ENCODE measurements around the gene CRACR2A. TPM values are rescaled to one million over a fixed set of nuclear protein-coding genes. Genes with fewer than 3 reads are reported as not detected.

CRACR2A gene
- total RNA-seq, 2 donors from 2014 or later, result 50.3 to 54.8 TPM

DNA sequence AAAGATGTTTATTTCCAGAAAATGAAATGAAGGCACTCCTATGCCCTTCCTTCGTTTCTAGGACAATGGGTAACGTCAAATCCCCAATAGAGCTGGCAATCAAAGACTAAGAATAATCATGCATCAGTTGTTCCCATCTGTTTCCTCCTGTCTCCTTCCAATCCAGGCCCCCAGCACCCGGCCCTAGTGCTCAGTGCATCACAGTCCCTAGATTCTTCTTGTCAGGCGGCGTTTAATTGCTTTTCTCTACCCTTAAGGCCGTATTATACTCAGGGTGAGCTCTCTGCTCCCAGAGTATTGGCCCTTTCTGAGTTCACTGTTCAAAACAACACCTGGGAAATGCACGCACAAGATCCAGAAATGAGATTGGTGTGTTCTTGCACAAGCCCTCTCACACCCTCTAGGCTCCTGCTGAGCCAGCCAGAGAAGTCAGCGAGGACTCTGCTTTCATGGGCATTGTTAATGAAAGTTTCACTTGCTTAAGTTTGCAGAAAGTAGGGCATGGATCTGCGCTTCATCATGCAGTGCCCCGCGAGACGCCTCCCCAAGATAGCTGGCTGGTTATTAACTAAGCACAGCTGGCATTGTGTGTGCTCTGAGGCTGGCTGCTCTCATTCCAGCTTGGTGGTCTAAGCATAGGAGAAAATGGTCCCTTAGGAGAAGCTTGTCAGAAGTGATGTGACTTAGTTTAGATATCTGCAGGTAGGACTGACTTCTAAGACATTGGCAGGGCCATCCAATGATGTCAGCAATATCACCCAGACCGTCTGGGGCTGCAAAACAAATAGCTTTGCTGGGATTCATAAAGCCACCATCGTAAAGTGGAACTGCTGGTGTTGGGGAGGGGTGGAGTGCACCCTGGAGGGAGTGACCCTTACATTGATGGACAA is 28.7 kb downstream of the CRACR2A start:
- no peak for DNase-seq
- Histone ChIP-seq H3K9me3 (no peaks in the 10 kb centered on the region), H3K4me3 (no peak overlapping the region), H3K36me3 (no peaks in the 10 kb centered on the region), H3K27ac (peak overlapping the region; percentile 21), H3K27me3 (no peaks in the 10 kb centered on the region), H3K9ac (ENCODE audit: low read depth in 2 of 2, low read length in 2 of 2) (peak overlapping the region in 1 of 2 donors; percentile 52), H3K4me1 (peaks cover 9% of the 10 kb centered on the region)
- intact Hi-C loops (cut with DNase I), result no loop called here
- no peak for TF ChIP-seq CTCF (IDR thresholded peaks at IDR 0.05)

DNA sequence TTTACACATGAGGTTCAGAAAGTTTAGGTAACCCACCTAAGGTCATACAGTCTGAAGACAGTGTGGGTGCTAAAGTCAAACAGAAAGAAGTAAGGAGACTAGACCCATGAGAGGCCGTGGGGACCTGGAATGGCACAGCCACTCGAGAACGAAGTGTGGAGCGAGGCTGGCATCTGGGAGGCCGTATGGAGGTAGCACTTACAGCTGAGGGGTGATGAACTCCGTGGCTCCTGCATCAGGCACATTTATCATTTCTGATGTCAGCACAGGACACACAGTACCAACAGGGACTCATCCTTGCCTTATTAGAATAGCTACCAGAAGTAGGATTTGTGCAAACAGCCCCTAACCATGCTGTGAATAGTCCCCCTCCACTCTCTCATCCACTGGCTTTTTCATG is 30.5 kb downstream of the CRACR2A start:
- no peak overlapping the region for H3K4me3 ChIP-seq
- H3K4me1 ChIP-seq, result peaks cover 9% of the 10 kb centered on the region
- H3K27me3 ChIP-seq, result no peaks in the 10 kb centered on the region
- no peak for DNase-seq
- H3K36me3 ChIP-seq, result no peaks in the 10 kb centered on the region
- H3K27ac ChIP-seq, result no peak overlapping the region
- intact Hi-C loops (cut with DNase I), result no loop called here
- no peak for TF ChIP-seq CTCF (IDR thresholded peaks at IDR 0.05)
- H3K9ac ChIP-seq (ENCODE audit: low read depth in 2 of 2, low read length in 2 of 2), result no peak overlapping the region
- H3K9me3 ChIP-seq, result no peaks in the 10 kb centered on the region

DNA sequence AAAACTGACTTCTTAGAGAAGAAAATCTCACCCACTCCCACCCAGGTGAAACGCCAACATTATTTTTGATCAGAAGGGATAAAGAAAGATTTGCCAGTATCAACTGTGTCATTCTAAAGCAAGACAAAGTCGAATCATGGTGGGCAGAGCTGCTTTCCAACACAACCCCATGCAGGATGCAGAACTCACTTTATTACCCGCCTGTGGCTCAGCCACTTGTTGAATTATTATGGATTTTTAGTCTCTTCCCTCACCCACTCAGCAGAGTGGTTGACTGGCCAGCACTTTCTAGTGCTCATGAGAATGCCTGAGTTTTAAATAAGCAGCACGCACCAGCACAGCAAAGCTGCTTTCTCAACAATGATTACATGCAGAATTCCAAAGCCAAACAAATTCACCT is 32.1 kb downstream of the CRACR2A start:
- Histone ChIP-seq H3K4me1 (peaks cover 5% of the 10 kb centered on the region), H3K36me3 (no peaks in the 10 kb centered on the region), H3K27me3 (no peaks in the 10 kb centered on the region), H3K27ac (no peak overlapping the region), H3K9ac (ENCODE audit: low read depth in 2 of 2, low read length in 2 of 2) (no peak overlapping the region), H3K4me3 (no peak overlapping the region), H3K9me3 (no peaks in the 10 kb centered on the region)
- no peak for TF ChIP-seq CTCF (IDR thresholded peaks at IDR 0.05)
- intact Hi-C loops (cut with DNase I), result no loop called here
- no peak for DNase-seq

DNA sequence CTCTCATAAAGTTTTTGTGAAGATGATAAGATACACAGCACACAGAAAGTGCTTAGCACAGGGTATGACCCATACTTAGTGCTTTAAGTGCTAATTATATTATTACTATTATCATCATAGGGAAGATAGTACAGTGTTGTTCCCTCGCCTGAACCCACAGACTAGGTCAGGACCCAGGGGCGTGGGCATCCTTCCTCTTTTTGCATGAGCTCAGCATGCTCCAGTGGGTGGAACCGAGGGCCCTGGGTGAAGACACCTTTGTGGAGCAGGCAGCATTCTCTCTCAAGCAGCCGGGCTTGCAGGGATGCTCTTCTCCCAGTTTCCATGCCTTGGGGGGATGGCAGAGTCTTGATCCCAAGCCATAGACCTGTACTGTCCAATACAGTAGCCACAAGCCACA is 34.8 kb downstream of the CRACR2A start:
- peak overlapping the region in 1 of 2 donors; percentile 4 for H3K9ac ChIP-seq (ENCODE audit: low read depth in 2 of 2, low read length in 2 of 2)
- H3K27me3 ChIP-seq, result no peaks in the 10 kb centered on the region
- no peaks in the 10 kb centered on the region for H3K4me1 ChIP-seq
- no peaks in the 10 kb centered on the region for H3K9me3 ChIP-seq
- no peak overlapping the region for H3K4me3 ChIP-seq
- H3K36me3 ChIP-seq, result no peaks in the 10 kb centered on the region
- intact Hi-C loops (cut with DNase I), result no loop called here
- DNase-seq, result no peak
- no peak for TF ChIP-seq CTCF (IDR thresholded peaks at IDR 0.05)
- no peak overlapping the region for H3K27ac ChIP-seq

DNA sequence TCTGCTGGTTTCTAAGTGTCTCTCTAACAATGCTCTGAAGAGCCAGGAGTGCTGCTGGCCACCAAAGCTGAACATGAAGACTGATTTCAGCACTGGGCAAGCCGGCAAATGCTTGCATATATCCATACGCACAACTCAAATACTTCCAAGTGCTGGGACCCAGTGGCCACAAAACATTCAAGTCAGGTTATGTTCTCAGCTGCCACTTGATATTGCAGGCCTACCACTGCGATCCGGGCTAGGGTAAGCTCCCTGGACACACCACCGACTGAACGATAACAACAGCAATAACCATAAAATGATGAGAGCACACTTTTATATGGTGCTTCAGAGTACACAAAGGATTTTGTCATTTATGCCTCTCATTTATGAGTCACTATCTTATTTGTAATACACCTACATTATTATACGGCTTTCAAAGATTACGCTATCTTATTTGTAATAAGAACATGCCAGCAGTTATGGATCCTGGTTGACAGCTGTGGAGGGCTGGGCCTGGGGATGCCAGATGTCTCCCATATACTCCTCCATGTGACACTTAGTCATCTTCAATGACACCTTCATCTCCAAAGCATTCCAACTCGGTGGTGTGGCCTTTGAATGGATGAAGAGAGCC is 35.5 kb downstream of the CRACR2A start:
- Histone ChIP-seq H3K4me1 (no peaks in the 10 kb centered on the region), H3K9ac (ENCODE audit: low read depth in 2 of 2, low read length in 2 of 2) (no peak overlapping the region), H3K4me3 (no peak overlapping the region), H3K27me3 (no peaks in the 10 kb centered on the region), H3K27ac (no peak overlapping the region), H3K9me3 (no peaks in the 10 kb centered on the region), H3K36me3 (no peaks in the 10 kb centered on the region)
- TF ChIP-seq CTCF (IDR thresholded peaks at IDR 0.05), result no peak
- intact Hi-C loops (cut with DNase I), result no loop called here
- DNase-seq, result no peak

All from colonic mucosa (tissue), 4 donors.